Mucosa of stomach (tissue), 1 donor: ENCODE data around the gene TEKTIP1.

Source experiments
- H3K27me3 ChIP-seq: one replicate; pipeline ENCODE4 v1.7.0; 2013; ENCODE audit warnings: mild to moderate bottlenecking, low read length; ENCODE audit not compliant: control insufficient read depth, insufficient read depth
- H3K36me3 ChIP-seq: one replicate; pipeline ENCODE4 v1.7.0; 2013; ENCODE audit warnings: low read length; ENCODE audit not compliant: control insufficient read depth, insufficient read depth
- H3K4me1 ChIP-seq: one replicate; pipeline ENCODE4 v1.7.0; 2013; ENCODE audit warnings: mild to moderate bottlenecking, low read length; ENCODE audit not compliant: control insufficient read depth, insufficient read depth
- H3K4me3 ChIP-seq: one replicate; pipeline ENCODE4 v1.7.0; 2013; ENCODE audit warnings: low read length
- H3K9ac ChIP-seq: one replicate; pipeline ENCODE4 v1.7.0; 2013; ENCODE audit warnings: mild to moderate bottlenecking, low read length, moderate library complexity
- H3K9me3 ChIP-seq: one replicate; pipeline ENCODE4 v1.7.0; 2013; ENCODE audit warnings: mild to moderate bottlenecking, low read length, moderate library complexity; ENCODE audit not compliant: control insufficient read depth
- donor health status: Pancreatic carcinoma.

Gene TEKTIP1

GRCh38 chr19:3538965-3539755 is at the start of gene TEKTIP1:
Gene TEKTIP1 (plus strand): TSS chr19:3539174. CDS start chr19:3539178, 4 bp downstream.
- Histone ChIP-seq H3K4me1 (no peaks in the 10 kb centered on the region), H3K27me3 (no peaks in the 10 kb centered on the region), H3K9me3 (no peaks in the 10 kb centered on the region), H3K36me3 (peaks cover 7% of the 10 kb centered on the region), H3K4me3 (no peak within 1 kb of the TSS), H3K9ac (no peak within 1 kb of the TSS)

DNA sequence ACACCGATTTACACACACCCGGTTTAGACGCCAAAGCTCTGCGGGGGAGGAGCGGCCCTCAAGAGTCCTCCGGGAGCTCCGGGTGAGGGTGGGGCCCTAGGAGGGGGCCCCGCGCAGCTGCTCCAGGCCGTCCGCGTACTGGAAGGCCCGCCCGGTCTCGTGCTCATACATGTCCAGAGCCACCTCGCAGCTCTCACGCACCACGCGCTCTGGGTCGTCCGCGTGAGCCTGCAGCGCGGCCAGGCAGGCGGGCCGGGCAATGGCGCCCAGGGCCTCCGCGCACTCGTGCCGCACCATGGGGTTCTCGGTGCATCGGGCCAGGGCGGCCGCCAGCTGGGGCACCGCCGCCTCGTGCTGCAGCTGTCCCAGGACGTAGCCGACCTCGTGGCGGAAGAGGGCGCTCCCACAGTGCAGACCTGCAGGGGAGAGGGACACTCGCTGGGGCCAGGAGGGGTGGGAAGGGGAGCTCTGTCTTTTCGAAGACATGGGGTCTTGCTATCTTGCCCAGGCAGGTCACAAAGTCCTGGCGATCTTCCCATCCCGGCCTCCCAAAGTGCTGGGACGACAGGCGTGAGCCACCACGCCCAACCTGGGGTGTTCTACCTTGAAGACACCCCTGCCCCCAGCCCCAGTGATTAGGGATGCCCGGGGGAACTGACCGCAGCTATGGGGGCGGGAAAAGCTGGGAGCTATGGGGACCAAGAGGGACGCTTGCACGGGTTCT is 47.4 kb upstream of the TEKTIP1 start:
- no peaks in the 10 kb centered on the region for H3K36me3 ChIP-seq
- no peak overlapping the region for H3K9ac ChIP-seq
- H3K4me3 ChIP-seq, result no peak overlapping the region
- no peaks in the 10 kb centered on the region for H3K27me3 ChIP-seq
- H3K9me3 ChIP-seq, result no peaks in the 10 kb centered on the region
- no peaks in the 10 kb centered on the region for H3K4me1 ChIP-seq

GRCh38 chr19:3492131-3492839 is 46.7 kb upstream of the TEKTIP1 start:
- H3K4me1 ChIP-seq, result no peaks in the 10 kb centered on the region
- H3K9ac ChIP-seq, result no peak overlapping the region
- no peaks in the 10 kb centered on the region for H3K9me3 ChIP-seq
- H3K4me3 ChIP-seq, result no peak overlapping the region
- no peaks in the 10 kb centered on the region for H3K27me3 ChIP-seq
- no peaks in the 10 kb centered on the region for H3K36me3 ChIP-seq

DNA sequence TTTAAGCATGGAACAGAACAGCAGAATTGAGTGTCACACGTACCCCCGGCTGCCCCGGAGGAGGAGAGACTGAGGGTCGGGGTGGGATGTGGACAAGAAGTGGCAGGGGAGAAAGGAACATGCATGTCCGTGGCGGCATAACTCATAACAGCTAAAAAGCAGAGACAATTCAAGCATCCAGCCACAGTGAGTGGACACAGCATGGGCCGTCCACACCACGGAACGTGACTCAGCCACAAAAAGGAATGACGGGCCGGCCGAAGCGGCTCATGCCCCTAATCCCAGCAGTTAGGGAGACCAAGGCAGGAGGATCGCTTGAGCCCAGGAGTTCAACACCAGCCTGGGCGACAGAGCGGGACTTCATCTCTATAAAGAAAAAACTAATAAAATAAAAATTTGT is 46.1 kb upstream of the TEKTIP1 start:
- Histone ChIP-seq H3K36me3 (no peaks in the 10 kb centered on the region), H3K9me3 (no peaks in the 10 kb centered on the region), H3K4me1 (no peaks in the 10 kb centered on the region), H3K27me3 (no peaks in the 10 kb centered on the region), H3K4me3 (no peak overlapping the region), H3K9ac (no peak overlapping the region)

GRCh38 chr19:3493651-3494050 is 45.3 kb upstream of the TEKTIP1 start:
- no peaks in the 10 kb centered on the region for H3K9me3 ChIP-seq
- H3K9ac ChIP-seq, result no peak overlapping the region
- H3K36me3 ChIP-seq, result no peaks in the 10 kb centered on the region
- no peaks in the 10 kb centered on the region for H3K27me3 ChIP-seq
- H3K4me3 ChIP-seq, result no peak overlapping the region
- H3K4me1 ChIP-seq, result no peaks in the 10 kb centered on the region

- Histone ChIP-seq H3K9ac (no peak overlapping the region), H3K27me3 (no peaks in the 10 kb centered on the region), H3K4me1 (no peaks in the 10 kb centered on the region), H3K4me3 (no peak overlapping the region), H3K9me3 (no peaks in the 10 kb centered on the region), H3K36me3 (no peaks in the 10 kb centered on the region)
Observed at GRCh38 chr19:3494051-3494450, 44.9 kb upstream of the TEKTIP1 start.

GRCh38 chr19:3494559-3494958 is 44.4 kb upstream of the TEKTIP1 start:
- Histone ChIP-seq H3K4me1 (peaks cover under 1% of the 10 kb centered on the region), H3K4me3 (no peak overlapping the region), H3K9ac (no peak overlapping the region), H3K27me3 (no peaks in the 10 kb centered on the region), H3K36me3 (no peaks in the 10 kb centered on the region), H3K9me3 (no peaks in the 10 kb centered on the region)

- Histone ChIP-seq H3K4me3 (no peak overlapping the region), H3K27me3 (no peaks in the 10 kb centered on the region), H3K36me3 (no peaks in the 10 kb centered on the region), H3K9me3 (no peaks in the 10 kb centered on the region), H3K9ac (no peak overlapping the region), H3K4me1 (peaks cover 5% of the 10 kb centered on the region)
Observed at GRCh38 chr19:3496392-3497273, 42.3 kb upstream of the TEKTIP1 start.

DNA sequence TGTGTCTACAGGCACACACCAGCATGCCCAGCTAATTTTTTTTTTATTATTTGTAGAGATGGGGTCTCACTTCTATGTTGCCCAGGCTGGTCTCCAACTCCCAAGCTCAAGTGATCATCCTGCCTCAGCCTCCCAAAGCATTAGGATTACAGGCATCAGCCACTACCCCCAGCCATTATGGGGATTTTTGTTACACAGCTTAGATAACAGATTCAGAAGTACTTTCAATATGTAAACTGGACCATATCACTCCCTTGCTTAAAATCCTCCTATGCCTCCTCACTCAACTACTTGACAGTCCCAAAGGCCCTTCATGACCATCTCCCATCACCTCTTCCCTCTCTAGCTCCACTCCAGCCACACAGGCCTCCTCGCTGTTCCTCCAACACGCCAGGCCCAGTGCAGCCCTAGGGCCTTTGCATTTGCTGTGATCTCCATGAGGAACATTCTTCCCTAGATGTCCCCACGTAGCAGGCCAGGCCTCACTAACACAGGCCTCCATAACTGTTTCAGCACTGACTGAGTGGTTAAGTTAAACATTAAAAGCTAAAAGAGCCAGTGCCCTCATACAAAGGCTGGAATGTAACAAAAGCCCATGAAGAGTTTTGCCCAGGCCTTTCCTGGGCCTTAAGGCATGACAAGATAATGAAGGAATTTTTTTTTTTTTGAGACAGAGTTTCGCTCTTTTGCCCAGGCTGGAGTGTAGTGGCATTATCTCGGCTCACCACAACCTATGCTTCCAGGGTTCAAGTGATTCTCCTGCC is 41.0 kb upstream of the TEKTIP1 start:
- no peaks in the 10 kb centered on the region for H3K36me3 ChIP-seq
- H3K9ac ChIP-seq, result no peak overlapping the region
- H3K4me3 ChIP-seq, result no peak overlapping the region
- peaks cover 5% of the 10 kb centered on the region for H3K4me1 ChIP-seq
- no peaks in the 10 kb centered on the region for H3K9me3 ChIP-seq
- H3K27me3 ChIP-seq, result no peaks in the 10 kb centered on the region

DNA sequence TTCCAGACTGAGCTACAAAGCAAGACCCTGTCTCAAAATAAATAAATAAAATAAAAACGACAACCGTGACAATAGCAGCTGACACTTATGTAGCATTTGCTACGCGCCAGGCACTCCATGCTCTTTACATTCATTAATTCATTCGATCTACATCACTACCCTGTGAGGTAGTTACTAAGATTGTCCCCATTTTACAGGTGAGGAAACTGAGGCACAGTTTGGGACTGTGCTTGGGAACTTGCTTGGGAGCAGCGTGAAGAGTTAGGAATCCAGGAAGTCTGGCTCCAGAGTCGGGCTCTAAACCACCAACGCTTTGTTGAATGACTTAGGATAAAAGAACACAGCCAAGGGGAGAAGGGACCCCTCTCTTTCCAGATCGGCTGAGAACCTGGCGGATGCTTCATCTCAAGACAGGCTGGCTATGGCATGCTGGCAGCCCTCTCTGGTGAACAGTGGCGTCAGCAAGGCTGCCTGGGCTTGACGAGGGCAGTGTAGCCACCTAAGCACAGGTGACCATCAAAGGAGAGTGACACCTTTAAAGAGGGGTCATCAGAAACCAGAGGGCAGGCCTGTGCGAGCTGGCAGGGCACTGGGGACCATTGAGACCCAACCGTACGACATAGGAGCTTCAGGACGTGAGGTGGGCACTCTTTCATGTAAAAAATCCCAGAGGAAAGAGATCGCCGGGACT is 39.1 kb upstream of the TEKTIP1 start:
- H3K27me3 ChIP-seq, result no peaks in the 10 kb centered on the region
- peak overlapping the region; percentile 80 for H3K9ac ChIP-seq
- no peaks in the 10 kb centered on the region for H3K36me3 ChIP-seq
- H3K4me3 ChIP-seq, result peak overlapping the region; percentile 65
- H3K9me3 ChIP-seq, result no peaks in the 10 kb centered on the region
- H3K4me1 ChIP-seq, result peaks cover 5% of the 10 kb centered on the region
